ENCODE data around the gene SERTAD3.

DNA sequence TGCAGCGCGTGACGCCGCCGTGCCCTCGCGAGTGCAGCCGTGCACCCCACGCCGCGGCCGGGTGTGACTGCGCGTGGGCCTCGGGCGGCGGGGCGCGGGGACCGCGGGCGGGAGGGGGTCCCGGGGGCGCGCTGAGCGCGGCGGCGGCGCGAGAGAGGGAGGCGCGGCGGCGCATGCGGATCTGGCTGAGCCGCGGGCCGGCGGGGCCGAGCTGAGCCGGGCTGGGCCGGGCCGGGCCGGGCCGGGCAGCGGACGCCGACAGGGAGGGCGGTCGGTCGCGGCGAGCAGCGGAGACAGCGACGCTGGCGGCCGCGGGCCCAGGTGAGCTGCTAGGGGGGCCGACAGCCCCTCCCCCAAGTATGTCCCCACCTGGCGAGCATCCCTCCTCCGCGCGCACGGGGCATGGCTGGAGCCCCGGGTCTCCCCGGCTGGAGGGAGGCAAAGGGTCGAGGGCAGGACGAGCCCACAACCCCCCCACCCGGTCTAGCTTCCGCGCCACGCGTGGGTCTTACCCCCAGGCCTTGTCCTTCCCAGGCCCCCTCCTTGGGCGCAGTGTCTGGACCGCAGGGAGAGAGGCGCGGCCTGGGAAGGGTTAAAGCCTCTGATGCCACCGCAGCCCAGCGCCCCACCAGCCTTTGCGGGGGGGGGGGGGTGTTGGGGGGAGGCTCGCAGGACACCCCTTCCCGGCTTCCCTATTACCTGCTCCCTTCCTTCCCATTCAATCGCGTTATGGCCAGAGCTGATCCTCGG lies 23.0 kb upstream of the SERTAD3 start, which contains the start of gene SPTBN4:
- no peak for TF ChIP-seq CTCF (IDR thresholded peaks at IDR 0.05)
- TF ChIP-seq POLR2A (IDR thresholded peaks at IDR 0.05), result no peak
